Measurements from ENCODE around the gene DSG1. TPM values are rescaled to one million over a fixed set of nuclear protein-coding genes. Genes with fewer than 3 reads are reported as not detected.

The DSG1 gene
- total and polyA plus RNA-seq, 8 donors: 0.03 to 1.8 TPM; not detected in 6

DNA sequence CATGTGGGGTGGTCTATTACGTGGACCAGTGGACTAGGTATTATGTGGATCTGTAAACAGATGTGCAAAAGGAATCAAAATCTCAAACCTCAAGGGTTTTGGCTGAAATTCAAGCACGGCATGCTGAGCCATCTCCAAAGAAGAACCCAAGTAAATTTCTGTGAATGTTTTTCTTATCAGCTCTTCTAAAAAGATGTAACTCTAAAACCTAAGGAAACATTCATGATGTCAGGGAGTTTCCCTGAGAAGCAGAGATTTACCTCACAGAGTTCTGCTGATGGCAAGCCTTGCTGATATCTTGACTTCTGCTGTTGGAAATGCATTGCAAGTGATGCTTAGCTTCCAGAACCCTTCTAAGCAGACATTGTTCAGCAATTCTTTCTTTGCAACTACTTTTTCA is 80.2 kb downstream of the DSG1 start:
- no peaks in the 10 kb centered on the region for H3K27me3 ChIP-seq
- peaks cover 0 to 13% (median 7%) of the 10 kb centered on the region in 4 donors for H3K4me1 ChIP-seq
- H3K27ac ChIP-seq: no peak overlapping the region
- no peak for TF ChIP-seq POLR2A (IDR thresholded peaks at IDR 0.05)
- no peak for TF ChIP-seq POLR2AphosphoS5 (IDR thresholded peaks at IDR 0.05)
- no peak for TF ChIP-seq EP300 (IDR thresholded peaks at IDR 0.05)
- TF ChIP-seq, protein P1, sequence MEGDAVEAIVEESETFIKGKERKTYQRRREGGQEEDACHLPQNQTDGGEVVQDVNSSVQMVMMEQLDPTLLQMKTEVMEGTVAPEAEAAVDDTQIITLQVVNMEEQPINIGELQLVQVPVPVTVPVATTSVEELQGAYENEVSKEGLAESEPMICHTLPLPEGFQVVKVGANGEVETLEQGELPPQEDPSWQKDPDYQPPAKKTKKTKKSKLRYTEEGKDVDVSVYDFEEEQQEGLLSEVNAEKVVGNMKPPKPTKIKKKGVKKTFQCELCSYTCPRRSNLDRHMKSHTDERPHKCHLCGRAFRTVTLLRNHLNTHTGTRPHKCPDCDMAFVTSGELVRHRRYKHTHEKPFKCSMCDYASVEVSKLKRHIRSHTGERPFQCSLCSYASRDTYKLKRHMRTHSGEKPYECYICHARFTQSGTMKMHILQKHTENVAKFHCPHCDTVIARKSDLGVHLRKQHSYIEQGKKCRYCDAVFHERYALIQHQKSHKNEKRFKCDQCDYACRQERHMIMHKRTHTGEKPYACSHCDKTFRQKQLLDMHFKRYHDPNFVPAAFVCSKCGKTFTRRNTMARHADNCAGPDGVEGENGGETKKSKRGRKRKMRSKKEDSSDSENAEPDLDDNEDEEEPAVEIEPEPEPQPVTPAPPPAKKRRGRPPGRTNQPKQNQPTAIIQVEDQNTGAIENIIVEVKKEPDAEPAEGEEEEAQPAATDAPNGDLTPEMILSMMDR (IDR thresholded peaks at IDR 0.05): no peak
- WGBS, 5 donors: 53 to 77% (median 67%) methylated on average over 2 of the region's 2 CpGs
- no peaks in the 10 kb centered on the region for H3K36me3 ChIP-seq
- no peaks in the 10 kb centered on the region for H3K9me3 ChIP-seq
- intact Hi-C loops (cut with DNase I; ENCODE audit: low total_unique reads): no loop called here
- H3K4me3 ChIP-seq: no peak overlapping the region
- no peak for DNase-seq

DNA sequence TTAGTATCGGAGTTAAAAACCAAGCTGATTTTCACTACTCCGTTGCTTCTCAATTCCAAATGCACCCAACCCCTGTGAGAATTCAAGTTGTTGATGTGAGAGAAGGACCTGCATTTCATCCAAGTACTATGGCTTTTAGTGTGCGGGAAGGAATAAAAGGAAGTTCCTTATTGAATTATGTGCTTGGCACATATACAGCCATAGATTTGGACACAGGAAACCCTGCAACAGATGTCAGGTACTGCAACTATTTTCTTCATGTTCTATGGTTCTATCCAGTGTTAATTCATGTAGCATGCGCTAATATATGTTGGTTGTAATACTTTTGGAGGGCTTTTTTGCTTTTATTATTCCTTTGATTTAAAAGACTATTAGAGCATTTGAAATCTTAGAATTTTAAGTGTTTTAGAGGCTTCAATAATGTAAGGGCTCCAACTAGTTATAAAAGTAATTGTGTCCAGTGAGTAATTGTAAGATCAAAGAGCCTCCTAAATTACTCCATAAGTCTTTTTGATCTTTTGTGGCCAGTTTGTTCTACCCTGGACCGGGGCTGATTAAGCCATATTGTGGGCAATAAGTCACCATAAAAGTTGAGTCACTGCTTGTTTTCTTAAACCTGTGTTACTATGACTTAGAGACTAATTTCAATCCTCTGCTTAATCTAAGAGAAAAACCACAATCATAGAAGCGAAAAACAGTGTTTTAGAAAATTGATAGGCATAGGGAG is 81.5 kb downstream of the DSG1 start:
- WGBS, 5 donors: 52 to 73% (median 56%) methylated on average over 6 of the region's 6 CpGs
- H3K27ac ChIP-seq: no peak overlapping the region

DNA sequence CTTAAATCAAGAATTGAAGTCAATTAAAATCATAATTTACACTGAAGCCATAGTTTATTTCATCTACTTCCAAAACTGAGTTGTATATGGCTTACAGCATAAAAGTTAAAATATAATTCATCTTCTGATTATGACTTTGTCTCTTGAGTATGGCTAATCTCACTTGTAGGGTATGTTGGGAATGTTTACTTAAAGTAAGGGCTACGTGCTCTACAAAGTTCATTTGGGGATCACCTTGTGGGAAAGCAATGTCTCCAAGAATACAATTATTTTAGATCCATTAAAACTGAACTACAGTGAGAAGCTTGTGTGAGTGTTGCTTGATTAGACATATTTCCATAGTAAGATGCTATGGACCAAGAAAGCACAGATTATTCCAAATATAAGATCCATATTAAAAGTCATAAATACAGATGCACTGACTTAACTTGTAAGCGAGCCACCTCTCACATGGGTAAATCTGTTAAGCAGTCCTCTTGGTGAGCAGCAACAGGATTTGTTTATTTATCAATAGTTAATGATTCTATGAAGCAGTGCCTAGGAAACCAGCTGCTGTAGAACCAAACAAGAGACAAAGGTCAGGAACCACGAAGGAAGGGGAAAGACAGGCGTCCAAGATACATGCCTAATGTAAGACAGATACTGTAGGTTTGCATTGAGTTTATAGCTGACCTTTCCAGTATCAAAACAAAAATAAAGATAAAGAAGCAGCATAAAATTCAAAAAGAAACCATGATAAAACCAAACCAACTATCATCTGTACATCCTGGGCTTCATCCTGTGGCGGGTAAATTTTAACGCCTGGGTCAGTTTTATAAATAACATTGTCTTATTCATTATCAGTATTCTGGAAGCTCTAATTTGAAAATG is 83.4 kb downstream of the DSG1 start:
- Histone ChIP-seq H3K27ac (no peak overlapping the region), H3K27me3 (no peaks in the 10 kb centered on the region), H3K4me3 (no peak overlapping the region), H3K4me1 (peaks cover 0 to 13% (median 7%) of the 10 kb centered on the region in 4 donors), H3K9me3 (no peaks in the 10 kb centered on the region), H3K36me3 (no peaks in the 10 kb centered on the region)
- intact Hi-C loops (cut with DNase I; ENCODE audit: low total_unique reads): no loop called here
- WGBS, 5 donors: 38 to 59% (median 46%) methylated on average over 6 of the region's 6 CpGs
- TF ChIP-seq EP300 (IDR thresholded peaks at IDR 0.05): no peak
- TF ChIP-seq, protein P1 (IDR thresholded peaks at IDR 0.05): no peak
- TF ChIP-seq POLR2A (IDR thresholded peaks at IDR 0.05): no peak
- no peak for TF ChIP-seq POLR2AphosphoS5 (IDR thresholded peaks at IDR 0.05)
- DNase-seq: peak in 1 of 2 donors; percentile 50

More for the DNA sequence above, 81.5 kb downstream of the DSG1 start:
- no peaks in the 10 kb centered on the region for H3K27me3 ChIP-seq
- no peak overlapping the region for H3K4me3 ChIP-seq
- peaks cover 0 to 13% (median 7%) of the 10 kb centered on the region in 4 donors for H3K4me1 ChIP-seq
- TF ChIP-seq POLR2AphosphoS5 (IDR thresholded peaks at IDR 0.05): no peak
- TF ChIP-seq, protein P1 (IDR thresholded peaks at IDR 0.05): no peak
- TF ChIP-seq POLR2A (IDR thresholded peaks at IDR 0.05): no peak
- TF ChIP-seq EP300 (IDR thresholded peaks at IDR 0.05): no peak
- intact Hi-C loops (cut with DNase I; ENCODE audit: low total_unique reads): no loop called here
- H3K36me3 ChIP-seq: no peaks in the 10 kb centered on the region
- DNase-seq: no peak
- H3K9me3 ChIP-seq: no peaks in the 10 kb centered on the region

DNA sequence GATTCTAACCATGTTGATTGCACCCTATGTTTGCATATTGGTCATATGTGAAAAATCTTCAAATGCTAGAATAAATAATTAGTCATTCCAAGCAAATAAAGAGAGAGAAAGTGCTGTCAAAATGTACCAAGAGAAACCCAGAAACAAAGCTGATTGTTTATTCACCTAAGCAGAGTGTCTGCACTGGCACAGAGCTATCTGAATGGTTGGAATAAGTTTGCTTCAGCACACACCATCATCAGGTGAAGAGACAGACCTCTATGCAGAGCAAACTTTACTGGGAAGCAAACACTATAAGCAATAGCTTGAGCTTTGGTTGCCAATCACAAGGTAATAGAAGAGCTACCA is 84.0 kb downstream of the DSG1 start:
- Histone ChIP-seq H3K36me3 (no peaks in the 10 kb centered on the region), H3K4me1 (peaks cover 0 to 8% (median 4%) of the 10 kb centered on the region in 4 donors), H3K27me3 (no peaks in the 10 kb centered on the region), H3K9me3 (no peaks in the 10 kb centered on the region), H3K27ac (no peak overlapping the region), H3K4me3 (no peak overlapping the region)
- TF ChIP-seq EP300 (IDR thresholded peaks at IDR 0.05) (no peak), POLR2AphosphoS5 (IDR thresholded peaks at IDR 0.05) (no peak), POLR2A (IDR thresholded peaks at IDR 0.05) (no peak)
- TF ChIP-seq, protein P1 (IDR thresholded peaks at IDR 0.05): no peak
- intact Hi-C loops (cut with DNase I; ENCODE audit: low total_unique reads): no loop called here
- no peak for DNase-seq
